ENCODE measurements around the gene SF3B4. TPM values are rescaled to one million over a fixed set of nuclear protein-coding genes. Genes with fewer than 3 reads are reported as not detected.
A peak's percentile ranks its signal among the peaks of the same experiment; 100 is the strongest.
"Not testable (repeated sequence)": the region's sequence is repeated elsewhere in the genome, so short reads cannot be mapped to it uniquely, and the experiment has no call there.

The SF3B4 gene
- total and polyA plus RNA-seq, 4 donors: 19.6 to 48.1 (median 37.7) TPM

DNA sequence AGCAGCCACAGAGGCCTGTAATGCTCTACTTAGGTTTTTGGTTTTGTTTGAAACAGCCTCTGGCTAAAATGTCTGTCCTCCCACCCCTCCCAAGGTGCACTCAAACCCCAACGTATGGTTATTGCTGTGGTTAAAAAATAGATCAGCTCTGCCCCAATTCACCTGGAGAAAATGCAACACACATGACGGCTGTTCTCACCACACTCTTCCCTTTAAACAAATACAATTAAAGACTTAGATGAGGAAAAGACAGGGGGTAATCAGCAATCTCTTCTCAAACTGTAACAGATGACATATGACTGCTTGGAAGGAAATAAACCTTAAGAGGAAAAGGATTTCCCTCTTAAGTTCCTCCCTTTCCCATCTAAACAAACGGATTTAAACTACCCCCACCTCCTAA, 15.3 kb upstream of the SF3B4 start:
- Histone ChIP-seq H3K9me3 (ENCODE audit: control insufficient read depth in 4 of 4, insufficient read depth in 3 of 4, low read length in 3 of 4) (no peaks in the 10 kb centered on the region), H3K36me3 (ENCODE audit: control insufficient read depth in 4 of 4, insufficient read depth in 4 of 4, low read length in 4 of 4) (peaks cover 7 to 21% (median 14%) of the 10 kb centered on the region in 4 donors), H3K9ac (ENCODE audit: insufficient read depth in 1 of 2, low read length in 2 of 2) (no peak overlapping the region), H3K27me3 (ENCODE audit: control insufficient read depth in 3 of 3, insufficient read depth in 3 of 3, low read length in 2 of 3) (no peaks in the 10 kb centered on the region), H3K27ac (ENCODE audit: low read depth in 1 of 2, low read length in 1 of 2) (peak overlapping the region in 1 of 2 donors; percentile 6), H3K4me3 (no peak overlapping the region), H3K4me1 (ENCODE audit: control insufficient read depth in 5 of 5, insufficient read depth in 5 of 5, low read length in 5 of 5) (peaks cover 0 to 10% (median 5%) of the 10 kb centered on the region in 5 donors)
- TF ChIP-seq, protein P1, sequence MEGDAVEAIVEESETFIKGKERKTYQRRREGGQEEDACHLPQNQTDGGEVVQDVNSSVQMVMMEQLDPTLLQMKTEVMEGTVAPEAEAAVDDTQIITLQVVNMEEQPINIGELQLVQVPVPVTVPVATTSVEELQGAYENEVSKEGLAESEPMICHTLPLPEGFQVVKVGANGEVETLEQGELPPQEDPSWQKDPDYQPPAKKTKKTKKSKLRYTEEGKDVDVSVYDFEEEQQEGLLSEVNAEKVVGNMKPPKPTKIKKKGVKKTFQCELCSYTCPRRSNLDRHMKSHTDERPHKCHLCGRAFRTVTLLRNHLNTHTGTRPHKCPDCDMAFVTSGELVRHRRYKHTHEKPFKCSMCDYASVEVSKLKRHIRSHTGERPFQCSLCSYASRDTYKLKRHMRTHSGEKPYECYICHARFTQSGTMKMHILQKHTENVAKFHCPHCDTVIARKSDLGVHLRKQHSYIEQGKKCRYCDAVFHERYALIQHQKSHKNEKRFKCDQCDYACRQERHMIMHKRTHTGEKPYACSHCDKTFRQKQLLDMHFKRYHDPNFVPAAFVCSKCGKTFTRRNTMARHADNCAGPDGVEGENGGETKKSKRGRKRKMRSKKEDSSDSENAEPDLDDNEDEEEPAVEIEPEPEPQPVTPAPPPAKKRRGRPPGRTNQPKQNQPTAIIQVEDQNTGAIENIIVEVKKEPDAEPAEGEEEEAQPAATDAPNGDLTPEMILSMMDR (IDR thresholded peaks at IDR 0.05; ENCODE audit: control extremely low read depth, extremely low read depth): no peak
- DNase-seq (no peak), ATAC-seq (ENCODE audit: insufficient read depth, low FRiP score) (no peak)
- WGBS, 2 donors: 39 to 40% methylated on average over 3 of the region's 3 CpGs

DNA sequence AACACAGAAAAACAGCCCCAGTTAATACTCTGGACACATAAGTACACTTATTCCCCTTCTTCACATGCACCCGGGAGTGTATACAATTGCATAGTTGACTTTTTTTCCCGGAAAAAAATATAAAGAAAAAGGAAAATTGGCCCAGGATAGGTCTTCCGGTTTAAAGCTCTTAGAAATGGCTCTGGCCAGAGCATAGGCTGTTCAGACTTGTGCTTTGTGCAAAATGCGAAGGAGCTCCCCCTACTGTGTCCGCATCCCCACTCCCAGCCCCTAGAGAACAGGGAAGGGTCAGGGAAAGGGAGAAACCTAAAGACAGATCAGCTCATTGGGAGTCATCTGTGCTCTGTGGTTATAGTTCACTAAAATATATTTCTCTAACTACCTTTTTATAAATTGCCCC, 14.6 kb upstream of the SF3B4 start:
- TF ChIP-seq, protein P1 (IDR thresholded peaks at IDR 0.05; ENCODE audit: control extremely low read depth, extremely low read depth): no peak
- H3K27me3 ChIP-seq (ENCODE audit: control insufficient read depth in 3 of 3, insufficient read depth in 3 of 3, low read length in 2 of 3): no peaks in the 10 kb centered on the region
- no peak for ATAC-seq (ENCODE audit: insufficient read depth, low FRiP score)
- peaks cover 7 to 16% (median 14%) of the 10 kb centered on the region in 4 donors for H3K36me3 ChIP-seq (ENCODE audit: control insufficient read depth in 4 of 4, insufficient read depth in 4 of 4, low read length in 4 of 4)
- H3K9ac ChIP-seq (ENCODE audit: insufficient read depth in 1 of 2, low read length in 2 of 2): no peak overlapping the region
- peak; percentile 62 to 85 (median 80) for DNase-seq
- WGBS, 2 donors: 35 to 56% methylated on average over 5 of the region's 5 CpGs
- H3K27ac ChIP-seq (ENCODE audit: low read depth in 1 of 2, low read length in 1 of 2): no peak overlapping the region
- H3K4me1 ChIP-seq (ENCODE audit: control insufficient read depth in 5 of 5, insufficient read depth in 5 of 5, low read length in 5 of 5): peaks cover 5 to 16% (median 11%) of the 10 kb centered on the region in 5 donors
- no peak overlapping the region for H3K4me3 ChIP-seq
- H3K9me3 ChIP-seq (ENCODE audit: control insufficient read depth in 4 of 4, insufficient read depth in 3 of 4, low read length in 3 of 4): no peaks in the 10 kb centered on the region

DNA sequence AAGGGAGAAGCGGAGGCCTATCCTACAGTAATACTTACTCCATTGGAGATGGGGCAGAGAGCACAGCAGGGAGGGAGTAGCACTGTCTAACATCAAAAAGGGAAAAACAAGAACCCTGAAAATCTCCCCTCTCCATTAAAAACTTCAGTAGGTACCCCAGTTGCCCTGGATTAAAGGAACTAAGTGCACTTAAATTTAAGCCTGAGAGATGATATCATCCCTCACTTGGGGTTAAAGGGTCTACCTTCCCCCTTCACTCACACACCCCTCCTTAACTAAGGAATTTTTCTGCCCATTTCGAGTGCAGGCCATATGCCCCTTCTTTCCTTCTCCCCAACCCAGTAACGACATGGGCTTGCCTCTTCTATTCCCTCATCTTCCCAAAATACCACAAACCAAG, 12.8 kb upstream of the SF3B4 start:
- Histone ChIP-seq H3K36me3 (ENCODE audit: control insufficient read depth in 4 of 4, insufficient read depth in 4 of 4, low read length in 4 of 4) (peaks cover 6 to 13% (median 10%) of the 10 kb centered on the region in 4 donors), H3K9ac (ENCODE audit: insufficient read depth in 1 of 2, low read length in 2 of 2) (no peak overlapping the region), H3K27ac (ENCODE audit: low read depth in 1 of 2, low read length in 1 of 2) (no peak overlapping the region), H3K4me1 (ENCODE audit: control insufficient read depth in 5 of 5, insufficient read depth in 5 of 5, low read length in 5 of 5) (peaks cover 5 to 26% (median 18%) of the 10 kb centered on the region in 5 donors), H3K4me3 (no peak overlapping the region), H3K9me3 (ENCODE audit: control insufficient read depth in 4 of 4, insufficient read depth in 3 of 4, low read length in 3 of 4) (no peaks in the 10 kb centered on the region), H3K27me3 (ENCODE audit: control insufficient read depth in 3 of 3, insufficient read depth in 3 of 3, low read length in 2 of 3) (no peaks in the 10 kb centered on the region)
- ATAC-seq (ENCODE audit: insufficient read depth, low FRiP score) (no peak), DNase-seq (no peak)
- TF ChIP-seq, protein P1 (IDR thresholded peaks at IDR 0.05; ENCODE audit: control extremely low read depth, extremely low read depth): no peak
- 92 to 95% methylated on average over 3 of the region's 3 CpGs for WGBS, 2 donors

DNA sequence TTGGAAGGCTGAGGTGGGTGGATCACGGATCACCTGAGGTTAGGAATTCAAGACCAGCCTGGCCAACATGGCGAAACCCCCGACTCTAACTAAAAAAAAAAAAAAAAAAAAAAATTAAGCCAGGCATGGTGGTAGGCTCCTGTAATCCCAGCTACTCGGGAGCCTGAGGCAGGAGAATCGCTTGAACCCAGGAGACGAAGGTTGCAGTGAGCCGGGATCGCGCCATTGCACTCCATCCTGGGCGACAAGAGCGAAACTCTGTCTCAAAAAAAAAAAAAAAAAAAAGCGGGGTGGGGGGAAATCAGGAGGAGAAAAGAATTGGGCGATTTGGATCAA, 11.0 kb upstream of the SF3B4 start:
- ATAC-seq (ENCODE audit: insufficient read depth, low FRiP score); H3K36me3 ChIP-seq (ENCODE audit: control insufficient read depth in 4 of 4, insufficient read depth in 4 of 4, low read length in 4 of 4); DNase-seq; H3K27me3 ChIP-seq (ENCODE audit: control insufficient read depth in 3 of 3, insufficient read depth in 3 of 3, low read length in 2 of 3); H3K9ac ChIP-seq (ENCODE audit: insufficient read depth in 1 of 2, low read length in 2 of 2); H3K4me3 ChIP-seq; H3K9me3 ChIP-seq (ENCODE audit: control insufficient read depth in 4 of 4, insufficient read depth in 3 of 4, low read length in 3 of 4): not testable (repeated sequence)
- Histone ChIP-seq H3K27ac (ENCODE audit: low read depth in 1 of 2, low read length in 1 of 2) (peak overlapping the region; percentile 67), H3K4me1 (ENCODE audit: control insufficient read depth in 5 of 5, insufficient read depth in 5 of 5, low read length in 5 of 5) (peaks cover 5 to 27% (median 18%) of the 10 kb centered on the region in 5 donors)
- WGBS, 2 donors: 66 to 86% methylated on average over 12 of the region's 13 CpGs
